Right hindlimb (tissue), 1 donor: Measurements from ENCODE around the gene CEP170.

Experiments used
- DNase-seq: peaks from one replicate; pipeline ENCODE4 v3.0.0-alpha.2; 2018

Gene CEP170

DNA sequence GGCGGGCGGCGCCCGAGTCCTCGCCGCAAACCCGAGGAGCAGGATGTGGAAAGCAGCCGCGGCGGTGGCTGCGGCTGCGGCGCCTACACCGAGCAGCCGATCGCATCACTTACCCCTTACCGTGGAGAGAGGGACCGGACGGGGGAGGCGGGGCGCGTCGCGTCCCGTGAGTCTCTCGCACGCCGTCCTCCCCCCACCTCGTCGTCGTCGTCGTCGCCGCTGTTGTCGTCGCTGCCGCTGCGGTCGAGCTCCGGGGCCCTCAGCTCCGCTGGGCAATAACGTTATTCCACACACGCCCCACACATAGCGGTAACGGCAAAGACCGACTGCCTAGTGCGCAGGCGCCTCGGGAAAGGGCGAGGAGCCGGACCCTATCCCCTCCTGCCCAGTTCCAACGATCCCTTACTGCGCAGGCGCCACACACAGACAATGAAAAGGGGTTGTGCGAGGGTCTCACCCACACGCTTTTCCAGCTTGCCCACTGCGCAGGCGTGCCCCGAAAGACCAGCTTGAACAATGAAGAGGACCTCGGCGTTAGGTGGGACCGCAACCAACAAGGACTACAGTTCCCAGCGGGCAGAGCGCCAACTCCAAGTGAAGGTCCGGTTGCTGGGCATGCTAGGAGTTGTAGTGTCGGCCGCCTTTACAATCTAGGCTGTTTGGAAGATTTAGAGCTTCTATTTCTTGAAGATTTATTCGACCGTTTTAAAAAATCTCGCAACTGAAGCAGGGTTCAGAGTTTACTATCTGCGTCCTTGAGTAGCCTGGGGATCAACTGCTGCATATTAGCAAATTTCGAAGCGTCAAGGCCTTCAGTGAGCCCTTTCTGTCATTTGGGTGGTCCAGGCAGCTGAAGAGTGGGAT lies at the start of gene CEP170:
Gene CEP170 (minus strand): TSS at position 355 of the 864 bp plus-strand sequence. CDS start 30,001 bp downstream, outside the sequence.
- DNase-seq = peak; percentile 99

GRCh38 chr1:243301059-243301458 lies 46.0 kb upstream of the CEP170 start:
- no peak for DNase-seq

DNA sequence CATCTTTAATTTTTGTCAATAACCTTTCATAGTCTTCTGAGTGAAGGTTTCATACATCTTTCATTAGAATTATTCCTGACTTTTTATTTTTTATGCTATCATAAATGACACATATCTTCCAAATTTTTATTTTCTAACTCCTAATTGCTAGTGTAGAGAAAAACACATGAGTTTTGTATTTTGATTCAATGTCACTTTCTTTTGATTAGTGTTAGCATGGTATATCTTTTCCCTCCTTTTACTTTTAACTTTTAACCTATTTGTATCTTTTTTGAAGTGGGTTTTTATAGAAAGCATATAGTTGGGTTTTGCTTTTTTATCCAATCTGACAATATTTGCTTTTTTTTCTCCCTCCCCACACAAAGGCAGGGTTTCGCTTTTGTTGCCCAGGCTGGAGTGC lies 44.0 kb upstream of the CEP170 start:
- DNase-seq = no peak

DNA sequence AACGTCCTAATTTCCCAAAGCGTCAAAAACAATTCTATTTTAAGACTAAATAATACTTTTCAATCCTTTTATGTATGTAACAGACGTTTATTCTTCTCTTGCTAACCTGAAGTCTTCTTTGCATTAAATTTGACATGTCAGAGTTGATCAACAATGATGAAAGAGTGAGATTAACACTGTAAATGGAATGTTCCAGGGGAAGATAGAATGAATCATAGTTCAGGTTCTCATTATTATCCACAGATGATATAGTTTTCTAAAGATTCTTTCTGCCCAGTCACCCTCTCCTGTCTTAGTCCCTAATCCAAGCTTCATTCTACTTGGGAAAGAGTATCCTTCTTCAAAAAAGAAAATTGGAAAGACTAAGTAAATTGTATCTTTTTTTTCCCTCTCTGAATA lies 39.6 kb upstream of the CEP170 start:
- no peak for DNase-seq

- DNase-seq = no peak
Measured at GRCh38 chr1:243293941-243294722, 39.1 kb upstream of the CEP170 start.

- DNase-seq = no peak
Measured at GRCh38 chr1:243292117-243292516, 37.0 kb upstream of the CEP170 start.

GRCh38 chr1:243291292-243291691 lies 36.2 kb upstream of the CEP170 start:
- DNase-seq = no peak

GRCh38 chr1:243288062-243288461 lies 33.0 kb upstream of the CEP170 start:
- no peak for DNase-seq

GRCh38 chr1:243287652-243288051 lies 32.6 kb upstream of the CEP170 start:
- no peak for DNase-seq

DNA sequence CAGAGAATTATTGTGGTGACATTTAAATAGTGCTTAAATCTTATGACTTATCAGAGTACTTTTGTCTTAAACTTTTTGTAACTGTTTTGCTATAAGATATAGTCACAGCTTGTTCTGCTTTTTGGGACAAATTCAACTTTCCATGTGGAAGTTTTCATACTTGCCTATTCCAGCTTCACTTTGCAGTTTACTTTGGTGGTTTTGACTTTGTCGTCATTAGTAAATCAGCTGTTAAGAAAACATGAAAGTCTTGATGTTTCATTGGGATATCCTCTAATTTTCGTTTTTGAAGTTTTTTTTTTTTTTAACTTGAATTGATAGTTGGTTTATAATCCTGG lies 32.0 kb upstream of the CEP170 start:
- DNase-seq = no peak

DNA sequence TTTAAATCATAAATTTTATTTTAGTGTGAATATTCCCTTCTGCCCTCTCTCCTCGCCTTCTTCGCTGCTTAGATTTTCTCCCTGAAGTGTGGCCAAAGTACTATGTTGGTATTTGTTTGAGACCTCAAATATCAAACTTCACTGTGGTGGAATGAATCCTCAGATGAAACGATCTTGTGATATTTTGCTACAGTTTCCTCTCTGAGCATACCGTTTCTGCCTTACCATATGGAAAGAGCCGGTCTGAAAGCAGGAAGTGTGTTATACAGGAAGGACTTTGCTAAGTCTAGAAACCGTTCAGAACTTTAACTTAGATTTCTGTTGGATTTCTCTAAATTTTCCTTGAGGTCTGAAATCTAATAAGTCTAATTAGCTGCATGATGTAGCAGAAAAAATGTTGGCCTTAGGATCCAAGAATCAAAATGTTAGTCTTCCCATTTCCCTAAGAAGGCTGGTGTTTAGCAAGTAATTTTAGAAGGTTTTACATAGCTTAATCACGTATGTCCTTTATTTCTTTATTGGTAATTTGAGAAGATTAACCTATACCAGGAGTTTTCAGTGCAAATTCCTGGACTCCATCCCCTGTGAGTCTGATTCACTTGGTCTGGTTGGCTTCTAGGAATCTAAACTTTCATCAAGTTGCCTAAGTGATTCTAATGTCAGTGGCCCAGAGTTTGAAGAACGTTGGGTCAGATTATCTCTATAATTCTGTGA lies 31.5 kb upstream of the CEP170 start:
- DNase-seq = no peak

GRCh38 chr1:243281672-243282071 lies 26.6 kb upstream of the CEP170 start:
- no peak for DNase-seq

GRCh38 chr1:243280571-243281129 lies 25.6 kb upstream of the CEP170 start:
- DNase-seq = no peak

- DNase-seq = no peak
Measured at GRCh38 chr1:243275316-243275715, 20.2 kb upstream of the CEP170 start.

- no peak for DNase-seq
Measured at GRCh38 chr1:243273945-243274344, 18.9 kb upstream of the CEP170 start.

GRCh38 chr1:243273506-243273905 lies 18.4 kb upstream of the CEP170 start:
- no peak for DNase-seq

GRCh38 chr1:243272401-243272800 lies 17.3 kb upstream of the CEP170 start:
- DNase-seq = no peak

GRCh38 chr1:243271996-243272395 lies 16.9 kb upstream of the CEP170 start:
- DNase-seq = no peak

DNA sequence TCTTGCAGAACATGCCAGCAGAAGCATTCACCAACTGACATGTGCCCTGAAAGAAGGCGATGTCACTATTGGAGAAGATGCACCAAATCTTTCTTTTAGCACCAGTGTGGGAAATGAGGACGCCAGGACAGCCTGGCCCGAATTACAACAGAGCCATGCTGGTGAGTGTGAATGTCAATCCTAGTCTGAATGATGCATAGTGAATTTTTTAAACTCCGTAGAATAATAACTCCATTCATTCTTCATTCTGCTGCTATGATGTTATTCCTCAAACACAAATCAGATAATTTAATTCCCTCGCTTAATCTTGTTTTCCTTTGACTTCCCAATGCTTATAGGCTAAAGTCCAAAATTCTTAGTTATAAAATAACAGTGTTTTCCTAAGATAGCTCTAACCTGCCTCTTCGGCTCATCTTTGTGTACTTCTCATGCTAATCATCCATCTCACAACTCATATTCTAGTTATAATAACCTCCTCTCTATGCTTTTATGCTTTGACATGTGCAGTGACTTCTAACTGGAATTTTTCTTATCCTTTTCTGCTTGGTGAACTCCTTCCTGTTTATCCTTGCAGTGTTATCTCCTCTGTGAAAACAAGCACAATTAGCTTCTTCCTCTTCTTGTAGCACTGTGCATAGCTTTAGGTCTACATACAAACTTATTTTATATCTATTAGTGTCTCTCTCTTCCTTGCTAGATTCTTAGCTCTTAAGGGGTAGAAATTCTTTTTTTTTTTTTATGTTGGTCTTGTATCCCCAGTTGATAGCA lies 15.2 kb upstream of the CEP170 start:
- no peak for DNase-seq

DNA sequence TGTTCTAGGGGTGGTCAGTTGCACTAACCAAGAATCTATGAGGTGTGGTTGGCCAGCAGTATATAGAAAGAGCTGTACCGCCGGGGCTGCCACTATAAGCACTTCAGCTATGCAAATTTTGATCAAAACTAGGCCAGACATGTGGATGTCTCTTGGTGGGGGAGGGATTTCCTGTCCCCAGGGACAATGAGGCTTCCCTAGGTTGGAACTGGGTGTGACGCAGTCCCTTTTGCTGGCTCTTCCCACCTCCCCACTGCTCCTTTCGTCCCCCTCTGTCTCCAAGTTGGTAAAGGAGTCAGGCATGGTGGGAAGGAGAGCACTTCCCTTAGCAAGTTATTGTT lies 14.3 kb upstream of the CEP170 start:
- DNase-seq = no peak

DNA sequence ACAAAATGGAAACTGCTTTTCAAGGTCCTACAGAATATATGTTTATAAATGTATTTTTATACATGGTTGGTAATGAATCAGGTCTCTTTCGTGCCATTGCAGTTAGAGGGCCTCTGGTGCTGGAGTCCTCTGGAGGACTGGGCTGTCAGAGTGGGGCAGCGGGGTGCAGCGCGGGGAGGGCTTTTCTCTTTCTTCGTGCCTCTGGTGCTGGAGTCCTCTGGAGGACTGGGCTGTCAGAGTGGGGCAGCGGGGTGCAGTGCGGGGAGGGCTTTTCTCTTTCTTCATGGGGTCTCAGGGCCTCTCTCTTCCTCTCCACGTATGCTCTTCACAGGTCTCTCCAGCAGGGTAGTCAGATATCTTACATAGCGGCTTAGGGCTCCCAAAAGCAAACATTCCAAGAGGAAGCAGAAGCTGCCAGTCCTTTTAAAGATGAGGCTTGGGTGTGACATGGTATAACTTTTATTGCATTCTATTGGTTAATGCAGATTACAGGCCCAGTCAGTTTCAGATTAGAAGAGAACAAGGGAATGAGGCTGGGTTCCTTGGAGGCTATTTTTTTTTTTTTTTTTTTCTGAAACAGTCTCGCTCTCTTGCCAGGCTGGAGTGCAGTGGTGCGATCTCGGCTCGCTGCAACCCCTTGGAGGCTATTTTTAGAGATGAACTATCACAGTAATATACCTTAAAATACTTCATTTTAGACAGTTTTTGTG lies 13.8 kb upstream of the CEP170 start:
- DNase-seq = no peak
